HUDEP-2 (cell line): Measurements from ENCODE around the gene PLA2G4C.

Experiments used
- DNase-seq, 76 experiments: peaks; one replicate each; lab custom pipeline; 2025; ENCODE audit not compliant: unreplicated experiment in 76 of 76; lab: John Stamatoyannopoulos, UW

The PLA2G4C gene

GRCh38 chr19:48110350-48110966 lies at the start of gene PLA2G4C:
PLA2G4C (minus strand) TSS chr19:48110817; CDS start chr19:48106529, 4,288 bp downstream.
- peak in 74 of 76 experiments; percentile 21 to 88 (median 70) for DNase-seq

- no peak for DNase-seq
These were observed 47.7 kb upstream of the PLA2G4C start for GRCh38 chr19:48158210-48158790.

- DNase-seq, result no peak
These were observed 43.4 kb upstream of the PLA2G4C start for GRCh38 chr19:48154003-48154402.

GRCh38 chr19:48152551-48152950 lies 41.9 kb upstream of the PLA2G4C start:
- peak in 56 of 76 experiments; percentile 7 to 69 (median 43) for DNase-seq

GRCh38 chr19:48149430-48149829 lies 38.8 kb upstream of the PLA2G4C start:
- no peak for DNase-seq

GRCh38 chr19:48148576-48148975 lies 38.0 kb upstream of the PLA2G4C start:
- DNase-seq, result no peak

- DNase-seq, result no peak
These were observed 37.1 kb upstream of the PLA2G4C start for GRCh38 chr19:48147597-48148175.

- DNase-seq, result no peak
These were observed 28.4 kb upstream of the PLA2G4C start for GRCh38 chr19:48139053-48139452.

- DNase-seq, result no peak
These were observed 26.8 kb upstream of the PLA2G4C start for GRCh38 chr19:48137411-48137810.

GRCh38 chr19:48136547-48136946 lies 25.9 kb upstream of the PLA2G4C start:
- DNase-seq, result no peak

- DNase-seq, result peak in 64 of 76 experiments; percentile 10 to 91 (median 62)
These were observed 24.8 kb upstream of the PLA2G4C start for GRCh38 chr19:48135411-48135810.

- DNase-seq, result no peak
These were observed 22.5 kb upstream of the PLA2G4C start for GRCh38 chr19:48133094-48133493.

GRCh38 chr19:48127561-48127960 lies 16.9 kb upstream of the PLA2G4C start:
- no peak for DNase-seq

- no peak for DNase-seq
These were observed 13.5 kb upstream of the PLA2G4C start for GRCh38 chr19:48123907-48124651.

GRCh38 chr19:48122421-48122820 lies 11.8 kb upstream of the PLA2G4C start:
- DNase-seq, result no peak

- no peak for DNase-seq
These were observed 11.3 kb upstream of the PLA2G4C start for GRCh38 chr19:48121909-48122371.

- no peak for DNase-seq
These were observed 10.4 kb upstream of the PLA2G4C start for GRCh38 chr19:48121066-48121465.

- DNase-seq, result no peak
These were observed 9.9 kb upstream of the PLA2G4C start for GRCh38 chr19:48120505-48120904.

GRCh38 chr19:48118131-48118517 lies 7.5 kb upstream of the PLA2G4C start:
- no peak for DNase-seq

GRCh38 chr19:48117515-48118130 lies 7.0 kb upstream of the PLA2G4C start:
- no peak for DNase-seq
